ENCODE data around the gene SUN1. TPM values are rescaled to one million over a fixed set of nuclear protein-coding genes. Genes with fewer than 3 reads are reported as not detected.
A peak's percentile ranks its signal among the peaks of the same experiment; 100 is the strongest.

The SUN1 gene
- total RNA-seq, 1 donor, result 118 TPM

DNA sequence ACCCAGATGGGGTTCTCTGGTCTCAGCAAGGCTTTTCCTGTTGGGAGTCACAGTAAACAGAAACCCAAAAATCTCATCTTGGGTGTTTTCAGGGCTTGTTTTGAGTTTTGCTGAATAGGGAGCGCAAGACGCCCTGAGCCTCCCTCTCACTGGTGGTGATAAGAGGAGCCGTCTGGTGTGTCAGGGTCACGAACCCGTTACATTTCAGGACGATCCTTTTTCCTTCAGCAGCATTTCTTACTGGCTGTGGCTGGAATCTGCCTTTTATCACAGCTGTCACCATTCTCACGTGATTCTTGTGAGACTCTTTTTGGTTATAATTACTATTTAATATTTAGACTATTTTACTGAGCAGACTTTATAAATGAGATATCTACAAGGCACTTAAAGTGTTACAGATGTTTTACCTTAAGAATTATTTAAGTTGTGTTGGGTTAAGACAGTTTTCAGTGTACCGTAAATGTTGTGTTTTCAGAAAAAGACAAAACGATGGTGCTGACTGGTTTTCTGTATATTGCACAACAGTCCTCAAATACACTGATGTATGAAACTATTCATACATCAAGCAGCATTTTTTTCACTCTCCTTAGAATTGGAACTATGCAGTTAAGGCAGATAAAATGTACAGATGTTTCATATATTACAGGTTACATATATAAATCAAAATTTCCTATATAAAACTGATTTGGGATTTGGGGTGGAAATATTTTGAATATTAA, 41.9 kb downstream of the SUN1 start:
- DNase-seq (ENCODE audit: low read depth in 2 of 3, low spot score in 2 of 3), result no peak

DNA sequence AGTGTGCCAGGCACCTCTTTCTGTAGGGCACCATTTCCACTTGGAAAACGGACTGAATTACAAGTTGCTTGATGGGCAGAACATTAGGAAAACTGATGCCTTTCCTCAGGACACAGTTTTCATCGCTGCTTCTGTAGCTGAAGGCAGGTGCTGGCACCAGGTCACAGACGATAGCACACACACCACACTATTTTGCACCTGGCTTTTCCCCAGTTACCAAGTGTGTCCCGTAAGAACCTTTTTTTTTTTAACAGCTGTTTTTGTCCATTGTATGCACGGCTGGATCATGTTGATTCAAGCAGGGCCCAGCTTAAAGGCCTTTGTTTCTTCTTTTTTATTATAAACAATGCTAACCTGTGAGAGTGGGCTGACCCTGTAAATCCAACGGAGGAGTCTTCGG, 42.8 kb downstream of the SUN1 start:
- DNase-seq (ENCODE audit: low read depth in 2 of 3, low spot score in 2 of 3), result no peak

DNA sequence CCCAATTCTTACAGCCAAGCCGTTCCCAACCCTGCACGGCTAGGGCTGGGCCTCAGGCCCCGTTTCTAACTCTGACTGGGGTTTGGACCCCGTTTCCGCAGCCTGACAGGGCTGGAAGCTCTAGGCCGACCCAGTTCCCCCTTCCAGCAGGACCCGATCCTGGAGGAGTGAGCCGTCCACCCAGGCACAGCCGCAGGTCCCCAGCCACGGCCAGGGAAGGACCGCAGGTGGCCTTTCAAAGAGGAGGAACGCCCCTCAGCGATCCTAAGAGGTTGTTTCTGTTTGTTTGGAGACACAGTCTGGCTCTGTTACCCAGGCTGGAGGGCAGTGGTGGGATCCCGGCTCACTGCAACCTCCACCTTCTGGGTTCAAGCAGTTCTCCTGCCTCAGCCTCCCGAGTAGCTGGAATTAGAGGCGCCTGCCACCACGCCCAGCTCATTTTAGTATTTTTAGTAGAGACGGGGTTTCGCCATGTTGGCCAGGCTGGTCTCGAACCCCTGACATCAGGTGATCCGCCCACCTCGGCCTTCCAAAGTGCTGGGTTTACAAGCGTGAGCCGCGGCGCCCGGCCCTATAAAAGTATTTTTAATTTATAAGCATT, 43.3 kb downstream of the SUN1 start:
- DNase-seq (ENCODE audit: low read depth in 2 of 3, low spot score in 2 of 3), result no peak

DNA sequence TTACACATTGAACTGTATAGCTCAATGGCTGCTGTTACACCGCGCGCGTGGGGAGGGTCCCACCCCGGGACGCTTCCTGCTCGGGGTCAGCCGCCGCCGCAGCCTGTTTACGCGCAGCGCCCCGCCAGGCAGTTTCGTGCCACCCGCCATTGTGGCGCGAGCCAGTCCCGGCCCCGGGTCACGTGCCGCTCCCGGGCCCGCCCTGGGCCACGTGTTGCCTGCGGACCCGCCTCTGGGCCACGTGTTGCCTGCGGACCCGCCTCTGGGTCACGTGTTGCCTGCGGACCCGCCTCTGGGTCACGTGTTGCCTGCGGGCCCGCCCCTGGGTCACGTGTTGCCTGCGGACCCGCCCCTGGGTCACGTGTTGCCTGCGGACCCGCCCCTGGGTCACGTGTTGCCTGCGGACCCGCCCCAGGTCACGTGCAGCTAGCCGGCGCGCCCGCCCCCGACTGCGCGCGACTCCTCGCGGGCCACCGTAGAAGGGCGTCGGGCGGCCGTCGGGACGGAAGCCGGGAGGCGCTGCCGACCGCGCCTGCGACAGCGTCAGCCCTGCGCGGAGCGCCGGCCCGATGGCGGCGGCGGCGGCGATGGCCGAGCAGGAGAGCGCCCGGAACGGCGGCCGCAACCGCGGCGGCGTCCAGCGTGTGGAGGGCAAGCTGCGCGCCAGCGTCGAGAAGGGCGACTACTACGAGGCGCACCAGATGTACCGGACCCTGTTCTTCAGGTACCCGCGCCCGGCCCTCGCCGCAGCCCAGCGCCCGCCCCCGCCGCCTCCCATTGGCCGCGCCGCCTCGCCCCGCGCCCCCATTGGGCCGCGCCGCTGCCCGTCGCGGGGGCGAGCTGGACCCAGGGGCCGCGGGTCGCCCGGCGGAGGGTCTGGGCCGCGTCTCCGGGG, 44.0 kb downstream of the SUN1 start, which contains the start of gene GET4:
TSS of gene GET4 (plus strand) at position 478 of the 895 bp plus-strand sequence. CDS start at position 570, 92 bp downstream.
- peak; percentile 95 to 98 (median 95) for DNase-seq (ENCODE audit: low read depth in 2 of 3, low spot score in 2 of 3)

DNA sequence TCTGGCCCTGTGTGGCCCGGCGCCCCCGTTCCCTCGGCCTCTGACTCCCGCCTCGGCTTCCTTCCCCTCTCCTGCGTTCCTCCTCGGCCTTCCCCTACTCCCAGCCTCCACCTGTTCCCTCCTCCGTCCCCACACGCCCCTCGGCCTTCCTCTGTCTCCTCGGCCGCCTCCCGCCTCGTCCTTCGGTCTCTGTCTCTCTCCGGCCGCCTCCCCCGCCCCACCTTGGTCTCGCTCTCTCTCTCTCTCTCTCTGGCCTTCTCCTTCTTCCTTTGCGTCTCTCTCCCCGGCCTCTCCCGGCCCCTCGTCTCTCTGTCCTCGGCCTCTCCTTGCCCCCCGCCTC, 44.7 kb downstream of the SUN1 start:
- no peak for DNase-seq (ENCODE audit: low read depth in 2 of 3, low spot score in 2 of 3)

DNA sequence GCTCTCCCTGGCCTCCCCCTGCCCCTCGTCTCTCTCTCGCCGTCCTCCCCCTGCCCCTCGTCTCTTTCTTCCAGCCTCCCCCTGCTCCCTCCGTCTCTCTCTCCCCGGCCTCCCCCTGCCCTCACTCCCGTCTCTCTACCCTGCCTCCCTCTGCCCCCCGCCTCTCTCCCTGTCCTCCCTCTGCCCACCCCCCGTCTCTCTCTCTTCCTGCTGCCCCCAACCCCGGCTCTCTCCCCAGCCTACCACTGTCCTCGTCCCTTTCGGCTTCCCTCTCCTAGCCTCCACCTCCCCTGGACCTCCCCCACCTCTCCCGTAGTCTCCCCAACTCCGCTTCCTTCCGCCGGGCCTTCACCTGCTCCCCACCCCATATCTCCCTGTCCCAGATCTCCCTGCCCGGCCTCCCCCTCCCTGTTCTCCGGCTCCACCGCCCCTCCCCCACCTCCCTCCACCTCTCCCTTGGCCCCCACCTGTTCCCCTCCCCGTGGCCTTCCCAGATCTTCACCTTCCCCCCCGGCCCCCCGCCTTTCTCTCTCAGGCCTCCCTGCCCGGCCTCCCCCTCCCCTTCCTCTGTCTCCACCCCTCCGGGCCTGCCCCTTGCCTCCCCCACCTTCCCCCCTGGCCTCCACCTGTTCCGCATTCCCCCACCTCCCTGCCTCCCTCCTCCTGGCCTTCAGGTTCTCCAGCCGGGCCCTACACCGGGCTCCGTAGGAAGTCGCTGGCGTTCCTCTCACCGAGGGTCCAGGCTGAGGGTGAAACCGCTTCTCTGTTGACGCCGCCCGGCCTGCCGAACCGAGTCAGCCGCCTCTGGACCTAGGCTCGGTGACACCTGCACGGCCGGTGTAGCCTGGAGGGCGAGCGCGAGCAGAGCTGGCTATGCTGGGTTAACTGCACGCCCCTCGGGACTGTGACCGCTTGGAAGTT, 45.3 kb downstream of the SUN1 start:
- DNase-seq (ENCODE audit: low read depth in 2 of 3, low spot score in 2 of 3), result peak in 2 of 3 donors; percentile 22 to 33

DNA sequence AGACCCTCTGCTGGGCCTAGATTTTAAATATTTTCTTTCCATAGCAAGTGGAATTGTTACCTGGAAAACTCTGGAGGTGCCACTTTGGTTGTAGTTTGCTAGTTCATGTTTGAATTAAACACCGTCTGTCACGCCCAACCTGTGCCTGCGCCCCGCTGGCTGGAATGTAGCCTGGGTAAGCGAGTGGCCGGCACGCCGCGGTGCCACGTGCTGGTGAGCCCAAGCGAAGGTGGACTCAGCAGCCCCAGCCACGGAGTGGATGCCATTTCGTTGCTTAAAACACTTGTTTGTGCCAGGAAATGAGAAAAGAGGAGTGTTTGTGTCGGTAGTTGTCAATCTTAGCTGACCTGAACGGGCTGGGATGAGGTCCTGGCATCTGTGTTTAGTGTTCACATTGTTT, 46.8 kb downstream of the SUN1 start:
- no peak for DNase-seq (ENCODE audit: low read depth in 2 of 3, low spot score in 2 of 3)

DNA sequence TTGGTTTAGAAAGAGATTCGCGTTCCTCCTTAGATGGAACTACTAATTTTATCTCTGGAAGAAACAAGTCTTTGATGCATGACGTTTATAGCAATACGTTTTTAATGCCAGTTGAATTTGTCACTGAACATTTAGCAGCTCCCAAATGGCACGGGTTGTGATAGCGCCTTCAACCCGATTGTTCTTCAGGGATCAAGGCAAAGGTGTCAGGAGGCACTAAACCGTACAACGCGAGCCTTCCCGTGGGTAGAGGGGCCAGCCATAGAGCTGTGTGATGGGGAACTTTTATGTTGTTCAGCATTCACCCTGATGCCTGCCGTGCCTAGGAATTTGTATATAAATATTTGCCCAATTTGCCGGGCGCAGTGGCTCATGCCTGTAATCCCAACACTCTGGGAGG, 47.4 kb downstream of the SUN1 start:
- DNase-seq (ENCODE audit: low read depth in 2 of 3, low spot score in 2 of 3), result no peak

DNA sequence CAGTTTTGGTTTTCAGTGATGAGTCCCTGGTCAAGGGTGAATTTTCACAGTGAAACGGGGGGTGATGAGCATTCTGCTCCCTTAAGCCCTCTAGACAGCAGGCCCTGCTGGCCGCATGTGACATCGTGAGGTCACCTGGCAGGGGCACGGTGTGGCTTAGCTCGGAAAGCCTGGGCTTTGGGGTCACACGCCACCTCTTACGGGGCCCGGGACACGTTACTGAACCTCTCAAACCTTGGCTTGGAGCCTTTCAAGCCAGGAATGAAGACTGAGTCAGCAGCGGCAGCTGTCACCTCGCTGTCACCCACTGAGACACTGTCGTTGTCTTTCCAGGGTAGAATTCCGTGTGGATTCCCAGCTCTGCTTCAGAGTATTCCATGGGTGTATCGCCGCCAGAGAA, 48.2 kb downstream of the SUN1 start:
- DNase-seq (ENCODE audit: low read depth in 2 of 3, low spot score in 2 of 3), result no peak

DNA sequence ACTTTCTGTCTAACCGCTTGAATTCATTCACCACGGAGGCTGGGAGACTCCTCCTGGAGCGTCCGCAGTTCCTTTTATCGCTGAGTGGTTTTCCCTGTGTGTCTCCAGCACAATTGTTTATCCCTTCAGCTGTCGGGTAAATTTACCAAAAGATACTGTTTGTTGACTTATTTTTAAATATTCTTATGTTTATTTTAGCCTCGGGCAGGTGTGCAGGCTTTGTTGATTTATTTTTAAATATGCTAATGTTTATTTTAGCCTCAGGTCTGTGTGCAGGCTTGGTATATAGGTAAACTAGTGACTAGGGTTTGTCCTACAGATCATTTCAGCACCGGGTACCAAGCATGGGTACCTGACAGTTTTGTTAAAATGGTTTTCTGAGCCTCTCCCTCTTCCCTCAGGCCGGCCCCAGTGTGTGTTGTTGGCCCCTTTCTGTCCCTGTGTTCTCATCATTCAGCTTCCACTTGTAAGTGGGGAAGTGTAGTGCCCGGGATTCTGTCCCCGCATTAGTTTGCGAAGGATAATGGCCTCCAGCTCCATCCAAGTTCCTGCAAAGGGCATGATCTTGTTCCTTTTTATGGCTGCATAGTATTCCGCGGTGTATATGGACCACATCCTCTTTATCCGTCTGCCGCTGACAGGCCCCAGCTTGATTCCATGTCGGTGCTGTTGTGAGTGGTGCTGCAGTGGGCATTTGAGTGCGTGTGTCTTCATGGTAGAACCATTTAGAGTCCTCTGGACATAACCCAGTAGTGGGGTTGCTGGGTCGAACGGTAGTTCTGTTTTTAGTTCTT, 49.4 kb downstream of the SUN1 start:
- DNase-seq (ENCODE audit: low read depth in 2 of 3, low spot score in 2 of 3), result no peak

DNA sequence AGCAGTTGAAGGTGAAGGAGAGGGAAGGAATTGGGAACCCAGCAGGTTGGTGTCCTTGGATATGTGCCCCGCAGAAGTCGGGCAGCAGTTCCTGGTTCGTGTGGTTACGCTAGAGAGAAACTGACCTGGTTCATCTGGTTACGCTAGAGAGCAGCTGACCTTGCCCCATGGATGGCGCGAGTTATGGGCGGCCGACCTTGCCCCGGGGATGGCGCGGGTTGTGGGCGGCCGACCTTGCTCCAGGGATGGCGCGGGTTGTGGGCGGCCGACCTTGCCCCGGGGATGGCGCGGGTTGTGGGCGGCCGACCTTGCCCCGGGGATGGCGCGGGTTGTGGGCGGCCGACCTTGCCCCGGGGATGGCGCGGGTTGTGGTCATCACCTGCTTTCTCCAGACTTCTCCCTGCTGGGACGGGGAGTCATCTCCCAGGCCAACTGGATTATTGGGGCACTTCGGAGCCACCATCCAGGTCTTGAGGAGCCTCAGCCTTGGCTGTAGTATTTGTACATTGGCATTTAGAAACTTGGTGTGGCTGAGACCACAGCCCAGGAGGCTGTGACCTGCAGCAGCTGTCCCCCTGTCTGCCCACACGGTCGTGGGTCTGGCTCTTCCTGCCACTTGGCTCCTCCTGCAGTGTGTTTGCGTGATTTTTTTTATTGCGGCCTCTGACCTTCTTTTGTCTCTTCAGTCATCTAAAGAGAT, 50.2 kb downstream of the SUN1 start:
- DNase-seq (ENCODE audit: low read depth in 2 of 3, low spot score in 2 of 3), result no peak

DNA sequence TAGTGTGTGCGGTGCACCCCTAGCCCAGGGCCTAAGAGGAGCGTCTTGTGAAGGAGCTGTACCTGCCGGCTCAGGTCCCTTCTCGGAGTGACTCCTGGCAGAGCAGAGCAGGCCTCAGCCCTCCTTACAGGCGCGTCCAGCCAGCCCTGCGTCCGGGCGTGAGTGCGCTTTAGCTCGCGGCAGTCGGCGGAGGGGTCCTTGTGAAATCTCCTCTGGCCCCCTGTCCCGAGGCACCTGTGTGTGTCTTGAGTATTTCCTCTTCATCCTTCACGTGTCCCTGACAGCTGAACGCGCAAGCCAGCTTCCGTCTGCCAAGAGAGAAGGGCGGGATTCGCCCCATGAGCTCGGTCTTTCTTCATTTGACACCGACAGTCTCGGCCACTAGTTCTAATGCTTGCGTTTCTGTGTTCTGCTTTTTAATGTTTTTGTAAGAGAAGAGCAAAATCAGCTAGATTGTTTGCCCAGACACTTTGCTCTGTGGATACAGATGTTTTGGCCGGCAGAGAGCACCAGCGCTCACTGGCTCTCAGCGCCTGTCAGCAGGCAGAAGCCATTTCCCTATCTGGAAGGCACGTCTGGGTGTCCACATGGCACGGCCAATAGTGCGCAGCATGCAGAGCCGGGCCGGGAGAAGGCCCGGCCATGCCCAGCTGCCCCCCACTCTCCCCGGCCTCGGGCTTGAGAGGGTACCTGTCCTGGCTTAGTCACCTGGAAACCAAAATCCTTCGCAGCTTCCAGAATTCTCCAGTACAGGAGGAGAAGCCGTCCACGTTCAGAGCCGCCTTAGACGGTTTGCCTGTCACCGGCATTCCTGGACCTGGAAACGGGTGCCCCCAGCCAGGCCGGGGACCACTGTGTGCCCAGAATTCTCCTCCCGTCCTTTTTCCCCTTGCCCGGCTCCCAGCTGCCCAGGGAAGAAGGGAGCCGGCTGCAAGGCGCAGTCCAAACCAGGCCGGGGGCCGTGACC, 51.1 kb downstream of the SUN1 start:
- DNase-seq (ENCODE audit: low read depth in 2 of 3, low spot score in 2 of 3), result no peak

DNA sequence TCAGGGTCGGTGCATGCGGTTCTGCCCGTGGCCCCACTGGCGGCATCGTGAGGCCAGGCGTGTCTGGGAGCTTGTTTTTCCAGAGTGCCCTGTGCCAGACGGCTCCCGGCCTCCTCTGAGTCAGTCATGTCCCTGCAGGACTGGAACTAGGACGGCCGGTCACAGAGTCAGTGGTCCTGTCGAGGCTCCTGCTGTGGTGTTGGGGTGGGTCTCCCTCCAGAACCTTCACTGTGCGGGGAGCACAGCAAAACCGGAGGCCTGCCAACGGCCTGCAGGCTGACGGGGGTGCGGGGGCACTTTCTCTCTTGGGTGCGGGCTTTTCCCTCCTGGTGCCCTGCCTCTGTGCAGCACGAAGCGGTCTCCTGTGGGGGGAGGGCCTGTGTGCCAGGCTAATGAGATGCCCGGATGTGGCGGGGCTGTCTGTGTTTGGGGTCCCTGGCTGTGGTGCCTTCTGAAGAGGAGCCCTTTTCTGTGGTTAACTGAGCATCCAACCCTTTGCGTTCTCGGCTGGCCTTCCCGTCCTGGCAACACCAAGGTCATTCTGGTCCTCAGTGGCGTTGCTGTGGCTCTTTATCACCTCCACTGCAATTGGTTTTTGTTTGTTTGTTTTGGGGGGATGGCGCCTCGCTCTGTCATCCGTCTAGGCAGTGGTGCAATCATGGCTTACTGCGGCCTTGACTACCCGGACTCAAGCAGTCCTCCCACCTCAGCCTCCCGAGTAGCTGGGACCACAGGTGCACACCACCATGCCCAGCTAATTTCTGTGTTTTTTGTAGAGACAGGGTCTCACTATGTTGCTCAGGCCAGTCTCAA, 52.1 kb downstream of the SUN1 start:
- no peak for DNase-seq (ENCODE audit: low read depth in 2 of 3, low spot score in 2 of 3)

DNA sequence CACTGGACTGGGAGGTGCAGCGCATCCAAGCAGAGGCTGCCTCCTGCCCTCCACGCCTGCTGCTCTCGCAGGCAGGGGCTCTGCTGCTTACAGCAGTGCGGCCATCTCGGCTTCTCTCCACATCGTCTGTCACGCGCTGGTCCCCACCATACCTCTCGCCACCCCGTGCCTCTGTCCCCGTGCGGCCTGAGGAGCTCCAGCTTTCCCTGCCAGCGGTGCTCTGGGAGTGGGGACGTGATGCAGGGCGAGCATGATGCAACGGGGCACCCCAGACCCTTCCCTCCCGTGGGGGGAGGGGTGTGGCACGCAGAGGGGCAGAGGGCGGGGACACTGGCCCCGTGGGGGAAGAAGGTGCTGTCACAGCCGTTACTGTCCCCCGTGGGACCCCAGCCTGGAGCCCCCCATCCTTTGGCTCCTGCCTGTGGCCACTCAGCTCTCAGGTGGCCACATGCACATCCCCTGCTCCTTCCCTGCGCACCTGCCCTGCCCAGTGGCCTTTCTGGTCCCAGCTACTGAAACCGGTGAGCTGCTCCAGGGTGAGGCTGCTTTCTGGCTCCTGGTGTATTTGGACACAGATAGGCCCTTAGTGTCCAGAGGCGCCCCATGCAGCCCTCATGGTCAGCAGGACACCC, 53.1 kb downstream of the SUN1 start:
- no peak for DNase-seq (ENCODE audit: low read depth in 2 of 3, low spot score in 2 of 3)

DNA sequence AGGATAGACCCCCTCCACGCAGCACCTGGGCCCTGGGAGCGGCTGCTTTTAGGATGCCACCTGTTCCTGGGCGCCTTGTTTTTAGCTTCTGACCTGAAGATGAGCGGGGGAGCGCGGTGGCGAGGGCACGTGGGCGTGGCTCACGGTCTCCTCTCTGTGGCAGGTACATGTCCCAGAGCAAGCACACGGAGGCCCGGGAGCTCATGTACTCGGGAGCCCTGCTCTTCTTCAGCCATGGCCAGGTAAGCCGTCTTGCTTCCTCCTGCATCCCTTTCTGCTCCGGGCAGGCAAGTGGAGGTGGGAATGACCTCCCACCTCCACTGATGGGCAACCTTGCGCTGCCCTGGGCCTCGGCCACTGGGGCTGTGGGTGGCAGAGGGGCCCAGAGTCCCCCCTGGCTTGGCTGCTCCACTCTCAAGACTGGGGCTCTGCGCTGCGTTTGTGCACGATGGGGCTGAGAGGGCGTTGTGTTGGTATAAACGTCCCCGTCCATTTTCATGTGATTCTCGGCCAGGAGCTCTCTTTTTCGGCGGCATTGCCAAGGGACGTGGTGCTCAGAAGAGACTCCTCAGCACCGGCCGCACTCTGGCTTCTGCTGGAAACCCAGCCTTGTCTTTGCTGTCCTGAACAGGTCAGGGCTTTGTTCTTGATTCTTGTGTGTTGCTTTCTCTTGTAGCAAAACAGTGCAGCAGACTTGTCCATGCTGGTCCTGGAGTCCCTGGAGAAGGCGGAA, 53.8 kb downstream of the SUN1 start:
- DNase-seq (ENCODE audit: low read depth in 2 of 3, low spot score in 2 of 3), result no peak

All from hematopoietic multipotent progenitor cell (in vitro differentiated cells).